PC-3 (cell line): ENCODE measurements around the gene FANCE.

Source experiments
- CTCF ChIP-seq: fragments of 300-600 bp; sonication (generic); conservative IDR thresholded peaks from 2 replicates; pipeline ENCODE4 v1.5.1; 2017; ENCODE audit warnings: antibody characterized with exemption, low read depth, mild to moderate bottlenecking, low read length
- EZH2 ChIP-seq: fragments of 300-600 bp; sonication (generic); IDR thresholded peaks from one replicate; pipeline ENCODE4 v1.6.1; 2017; ENCODE audit warnings: antibody characterized with exemption, mild to moderate bottlenecking, low read length; ENCODE audit not compliant: unreplicated experiment
- EZH2phosphoT487 ChIP-seq: fragments of 300-600 bp; sonication (generic); IDR thresholded peaks from 2 replicates; pipeline ENCODE4 v1.6.1; 2018; ENCODE audit warnings: mild to moderate bottlenecking, antibody characterized with exemption, low read length, borderline replicate concordance

- TF ChIP-seq CTCF, result no peak
- no peak for TF ChIP-seq EZH2
- TF ChIP-seq EZH2phosphoT487, result no peak
Observed at GRCh38 chr6:35409245-35409644, 42.9 kb upstream of the FANCE start.
